Epithelial cell of esophagus (primary cell): ENCODE data around the gene CUL7.
"Not testable (repeated sequence)": the region's sequence is repeated elsewhere in the genome, so short reads cannot be mapped to it uniquely, and the experiment has no call there.

ENCODE experiments used
- DNase-seq: peaks from one replicate; pipeline ENCODE4 v3.0.0; 2010; ENCODE audit warnings: low read depth
- H3K4me3 ChIP-seq: 2 replicates; pipeline ENCODE4 v1.5.1; 2011; ENCODE audit warnings: mild to moderate bottlenecking, low read length, control low read depth
- TF ChIP-seq, protein P1 (sequence below): IDR thresholded peaks from 2 replicates; pipeline ENCODE4 v1.5.1; 2011; ENCODE audit warnings: low read depth, mild to moderate bottlenecking, low read length, control low read depth, inconsistent platforms; ENCODE audit not compliant: insufficient read depth; ENCODE audit errors: missing control alignments

Gene CUL7

DNA sequence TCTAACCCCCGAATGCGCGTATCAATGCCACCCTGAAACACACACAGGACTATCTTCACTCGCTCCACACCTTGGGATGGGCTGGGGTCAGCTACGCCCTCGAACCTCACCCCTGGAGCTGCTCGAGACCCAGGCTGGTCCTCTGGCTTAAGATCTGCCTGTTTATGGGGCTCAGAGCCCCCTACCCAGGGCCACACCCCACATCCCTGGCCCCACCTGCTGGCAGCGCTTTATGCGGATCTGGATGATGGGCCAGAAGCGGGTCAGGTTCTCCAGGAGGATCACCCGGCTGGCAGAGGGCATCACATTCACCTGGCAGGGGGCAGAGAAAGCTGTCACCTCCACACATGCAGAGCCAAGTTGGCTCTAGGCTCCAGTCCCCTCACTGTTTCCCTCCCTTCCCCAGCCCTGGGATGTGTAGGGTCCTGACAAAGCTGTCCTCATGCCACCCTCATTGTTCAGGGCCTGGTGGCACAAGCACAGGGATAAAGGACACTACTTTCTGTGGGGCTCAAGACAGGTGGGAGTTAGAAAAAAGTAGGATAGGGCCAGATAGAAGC, 8.2 kb downstream of the CUL7 start:
- no peak overlapping the region for H3K4me3 ChIP-seq
- TF ChIP-seq, protein P1, sequence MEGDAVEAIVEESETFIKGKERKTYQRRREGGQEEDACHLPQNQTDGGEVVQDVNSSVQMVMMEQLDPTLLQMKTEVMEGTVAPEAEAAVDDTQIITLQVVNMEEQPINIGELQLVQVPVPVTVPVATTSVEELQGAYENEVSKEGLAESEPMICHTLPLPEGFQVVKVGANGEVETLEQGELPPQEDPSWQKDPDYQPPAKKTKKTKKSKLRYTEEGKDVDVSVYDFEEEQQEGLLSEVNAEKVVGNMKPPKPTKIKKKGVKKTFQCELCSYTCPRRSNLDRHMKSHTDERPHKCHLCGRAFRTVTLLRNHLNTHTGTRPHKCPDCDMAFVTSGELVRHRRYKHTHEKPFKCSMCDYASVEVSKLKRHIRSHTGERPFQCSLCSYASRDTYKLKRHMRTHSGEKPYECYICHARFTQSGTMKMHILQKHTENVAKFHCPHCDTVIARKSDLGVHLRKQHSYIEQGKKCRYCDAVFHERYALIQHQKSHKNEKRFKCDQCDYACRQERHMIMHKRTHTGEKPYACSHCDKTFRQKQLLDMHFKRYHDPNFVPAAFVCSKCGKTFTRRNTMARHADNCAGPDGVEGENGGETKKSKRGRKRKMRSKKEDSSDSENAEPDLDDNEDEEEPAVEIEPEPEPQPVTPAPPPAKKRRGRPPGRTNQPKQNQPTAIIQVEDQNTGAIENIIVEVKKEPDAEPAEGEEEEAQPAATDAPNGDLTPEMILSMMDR, result no peak
- no peak for DNase-seq

DNA sequence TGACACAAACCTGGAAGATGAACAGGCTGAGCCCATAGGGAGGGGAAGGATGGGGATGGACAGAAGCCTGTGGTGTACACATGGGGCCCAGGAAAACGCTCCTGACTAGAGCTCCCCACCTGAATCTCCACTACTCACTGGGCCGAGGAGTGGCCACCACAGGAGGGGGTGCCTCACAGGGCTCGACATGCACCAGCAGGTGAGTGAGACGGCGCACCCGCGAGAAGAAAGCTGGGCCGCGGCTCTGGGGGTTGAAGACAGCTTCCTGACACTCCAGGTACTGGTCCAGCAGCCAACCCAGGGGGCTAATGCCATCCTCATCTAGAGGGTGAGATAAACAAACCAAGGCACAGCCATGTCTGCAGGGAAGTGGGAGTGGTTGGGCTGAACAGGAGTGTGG, 10.3 kb downstream of the CUL7 start:
- TF ChIP-seq, protein P1, result no peak
- no peak for DNase-seq
- no peak overlapping the region for H3K4me3 ChIP-seq

DNA sequence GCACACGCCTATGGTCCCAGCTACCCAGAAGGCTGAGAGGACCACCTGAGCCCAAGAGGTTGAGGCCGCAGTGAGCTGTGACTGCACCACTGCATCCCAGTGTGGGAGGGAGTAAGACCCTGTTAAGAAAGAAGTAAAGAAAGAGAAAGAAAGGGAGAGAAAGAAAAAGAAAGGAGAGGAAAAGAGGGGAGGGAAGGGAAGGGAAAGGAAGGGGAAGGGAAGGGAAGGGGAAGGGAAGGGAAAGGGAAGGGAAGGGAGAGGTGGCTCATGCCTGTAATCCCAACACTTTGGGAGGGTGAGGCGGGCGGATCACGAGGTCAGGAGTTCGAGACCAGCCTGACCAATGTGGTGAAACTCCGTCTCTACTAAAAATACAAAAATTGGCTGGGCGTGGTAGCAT, 12.2 kb downstream of the CUL7 start:
- DNase-seq, H3K4me3 ChIP-seq: not testable (repeated sequence)

DNA sequence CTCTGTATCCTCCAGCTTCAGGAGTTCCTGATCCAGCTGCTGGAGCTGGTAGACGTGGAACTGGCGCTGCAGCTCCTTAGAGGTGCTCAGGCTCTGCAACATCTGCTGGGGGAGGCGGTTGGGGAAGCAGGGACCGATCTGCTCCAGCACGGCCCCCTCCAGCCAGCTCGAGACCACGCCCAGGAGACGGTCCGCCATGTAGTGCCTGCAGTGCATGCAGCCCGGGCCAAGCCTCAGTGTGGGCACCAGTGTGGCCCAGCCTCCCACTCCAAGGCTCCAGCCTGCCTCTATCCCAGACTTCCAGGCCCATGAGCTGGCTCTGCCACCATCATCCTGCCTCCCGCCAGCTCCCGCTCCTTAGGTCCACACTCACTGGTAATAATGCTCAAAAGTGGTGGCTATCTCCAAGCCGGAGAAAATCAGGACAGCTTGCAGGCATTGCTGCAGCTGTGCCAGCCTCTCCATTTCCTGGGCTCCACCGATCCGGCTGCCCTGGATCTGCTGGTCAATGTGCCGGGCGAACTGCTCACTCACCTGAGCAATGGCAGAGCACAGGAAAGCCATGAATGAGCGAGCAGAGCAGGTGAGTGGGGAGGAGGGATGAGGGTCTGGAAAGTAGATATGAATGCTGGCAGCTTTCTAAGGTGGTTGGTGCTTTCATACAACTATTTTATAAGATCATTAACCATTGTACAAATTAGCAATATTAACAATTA, 13.0 kb downstream of the CUL7 start:
- TF ChIP-seq, protein P1, result no peak
- H3K4me3 ChIP-seq, result no peak overlapping the region
- no peak for DNase-seq

DNA sequence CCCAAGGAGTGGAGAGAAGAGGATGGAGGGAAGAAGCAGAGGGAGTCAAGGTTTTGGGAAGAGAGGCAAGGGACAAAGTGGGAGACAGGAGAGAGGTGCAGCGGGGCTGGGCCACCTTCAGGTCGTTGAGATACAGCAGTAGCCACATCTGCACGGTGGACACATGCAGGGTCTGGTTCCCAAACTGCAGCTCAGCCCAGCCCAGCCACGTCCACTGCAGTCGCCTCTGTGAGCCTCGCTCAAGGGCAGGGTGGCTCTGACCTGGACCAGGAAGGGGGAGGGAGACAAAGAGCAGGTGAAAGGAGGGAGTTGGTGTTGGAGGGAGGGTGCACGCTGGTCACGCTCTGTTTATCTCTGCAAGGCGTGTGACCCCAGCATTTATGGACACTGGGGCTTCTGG, 14.9 kb downstream of the CUL7 start:
- H3K4me3 ChIP-seq, result no peak overlapping the region
- no peak for DNase-seq
- TF ChIP-seq, protein P1, result no peak

DNA sequence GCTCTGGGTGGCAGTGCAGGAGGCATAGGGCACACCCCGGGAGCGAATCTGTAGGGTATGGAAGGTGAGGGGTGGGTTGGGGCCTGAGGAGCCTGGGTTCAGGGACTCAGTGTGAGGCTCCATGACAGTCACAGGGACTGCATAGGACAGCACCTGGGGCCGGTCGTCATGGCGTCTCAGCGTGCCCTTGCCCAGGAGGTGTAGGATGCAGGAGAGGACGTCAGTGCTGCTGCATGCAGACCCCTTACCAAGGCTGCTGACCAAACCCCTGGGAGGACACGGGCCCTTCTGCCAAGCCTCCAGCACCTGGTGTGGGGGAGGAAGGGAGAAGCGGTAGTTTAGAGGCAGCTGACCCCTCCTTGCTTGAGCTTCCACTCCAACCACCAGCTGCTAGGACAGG, 15.9 kb downstream of the CUL7 start:
- TF ChIP-seq, protein P1, result no peak
- DNase-seq, result no peak
- H3K4me3 ChIP-seq, result no peak overlapping the region

DNA sequence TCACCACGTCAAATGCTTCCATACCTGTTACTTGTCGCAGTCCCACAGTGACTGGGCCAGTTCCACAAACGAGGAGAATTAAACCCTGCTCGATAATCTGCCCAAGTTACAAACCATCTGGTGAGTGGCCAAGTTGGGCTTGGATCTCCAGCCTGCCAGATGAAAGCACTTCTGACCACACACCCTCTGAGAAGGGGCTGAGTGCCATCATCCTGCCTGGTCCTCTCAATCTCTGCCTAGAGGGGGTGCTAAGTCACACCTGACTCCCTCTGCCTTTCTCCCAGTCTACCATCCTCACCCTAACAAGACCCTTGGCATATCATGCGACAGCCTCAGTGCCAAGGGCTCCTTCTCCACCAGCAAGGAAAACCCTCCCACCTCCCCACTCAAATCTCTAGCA, 16.5 kb downstream of the CUL7 start:
- TF ChIP-seq, protein P1, result no peak
- no peak overlapping the region for H3K4me3 ChIP-seq
- no peak for DNase-seq
